HG02678 (cell line): ENCODE results near the gene ALG12.
A peak's percentile ranks its signal among the peaks of the same experiment; 100 is the strongest.
"Not testable (repeated sequence)": the region's sequence is repeated elsewhere in the genome, so short reads cannot be mapped to it uniquely, and the experiment has no call there.

Experiments used
- ATAC-seq: cut with Tn5 transposase; IDR thresholded peaks from one replicate; pipeline ENCODE4 v1.9.1; 2021; ENCODE audit warnings: mild to moderate bottlenecking, moderate library complexity; ENCODE audit not compliant: unreplicated experiment

Gene ALG12

DNA sequence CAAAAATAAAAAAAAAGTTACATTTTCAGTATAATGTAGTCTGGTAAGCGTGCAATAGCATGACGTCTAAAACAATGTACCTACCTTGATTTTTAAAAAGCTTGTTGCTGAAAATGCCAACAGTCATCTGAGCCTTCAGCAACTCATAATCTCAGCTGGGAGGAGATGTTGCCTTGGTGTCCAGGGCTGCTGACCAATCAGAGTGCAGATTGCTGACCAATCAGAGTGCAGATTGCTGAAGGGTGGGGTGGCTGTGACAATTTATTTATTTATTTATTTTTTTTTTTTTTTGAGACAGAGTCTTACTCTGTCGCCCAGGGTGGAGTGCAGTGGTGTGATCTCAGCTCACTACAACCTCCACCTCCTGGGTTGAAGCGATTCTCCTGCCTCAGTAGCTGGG, 46.8 kb downstream of the ALG12 start:
- ATAC-seq, result no peak

DNA sequence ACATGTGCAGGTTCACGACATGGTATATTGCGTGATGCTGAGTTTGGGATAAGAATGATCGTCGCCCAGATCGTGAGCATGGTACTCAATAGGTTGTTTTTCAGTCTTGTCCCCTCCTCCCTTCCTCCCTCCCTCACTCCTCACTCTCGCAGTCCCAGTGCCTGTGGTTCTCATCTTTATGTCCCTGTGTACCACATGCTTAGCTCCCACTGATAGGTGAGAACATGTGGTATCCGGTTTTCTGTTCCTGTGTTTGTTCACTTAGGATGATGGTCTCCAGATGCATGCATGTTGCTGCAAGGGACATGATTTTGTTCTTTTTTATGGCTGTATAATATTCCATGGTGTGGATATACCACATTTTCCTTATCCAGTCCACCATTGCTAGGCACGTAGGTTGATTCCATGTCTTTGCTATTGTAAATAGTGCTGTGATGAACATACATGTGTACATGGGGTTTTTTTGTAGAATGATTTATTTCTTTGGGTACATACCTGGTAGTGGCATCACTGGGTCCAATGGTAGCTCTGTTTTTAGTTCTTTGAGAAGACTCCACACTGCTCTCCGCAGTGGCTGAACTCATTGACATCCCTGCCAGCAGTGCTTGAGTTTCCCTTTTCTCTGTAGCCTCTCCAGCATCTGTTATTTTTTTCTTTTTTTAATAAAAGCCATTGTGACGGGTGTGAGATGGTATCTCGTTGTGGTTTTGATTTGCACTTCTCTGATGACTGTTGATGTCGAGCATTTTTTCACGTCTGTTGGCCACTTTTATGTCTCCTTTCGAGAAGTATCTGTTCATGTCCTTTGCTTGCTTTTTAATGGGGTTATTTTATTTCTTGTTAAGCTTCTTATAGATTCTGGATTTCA, 48.2 kb downstream of the ALG12 start:
- ATAC-seq, result no peak

DNA sequence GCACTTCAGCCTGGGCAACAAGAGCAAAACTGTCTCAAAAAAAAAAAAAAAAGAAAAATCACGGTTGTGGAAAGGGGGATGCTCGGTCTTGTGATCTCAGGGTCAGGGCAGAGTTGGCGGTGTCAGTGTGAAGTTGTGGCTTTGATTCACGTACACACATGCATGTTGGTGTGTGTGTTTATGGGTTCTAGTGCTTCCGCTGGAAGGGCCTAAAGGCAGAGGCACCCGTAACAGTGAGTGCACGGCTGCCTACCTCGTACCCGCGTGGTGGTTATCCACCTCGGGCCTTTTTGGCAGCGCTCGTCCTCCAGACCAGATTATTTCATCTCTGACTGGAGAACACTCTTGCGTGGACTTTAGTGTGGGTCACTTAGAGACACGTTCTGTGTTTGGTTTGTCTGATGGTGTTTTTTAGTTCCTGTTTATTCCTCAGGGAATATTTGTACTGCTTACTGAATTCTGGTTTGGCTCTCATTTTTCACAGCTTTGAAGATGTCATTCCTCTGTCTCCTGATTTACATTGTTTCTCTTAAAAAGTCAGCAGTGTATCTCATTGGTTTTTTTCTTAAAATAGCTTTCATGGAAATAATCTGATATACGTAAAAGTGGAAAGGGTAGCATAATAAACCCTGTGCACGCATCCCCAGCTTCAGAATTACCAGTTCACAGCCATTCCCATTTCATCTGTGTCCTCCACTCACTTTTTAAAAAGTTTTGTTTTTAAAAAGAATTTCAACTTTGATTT, 49.0 kb downstream of the ALG12 start:
- no peak for ATAC-seq

DNA sequence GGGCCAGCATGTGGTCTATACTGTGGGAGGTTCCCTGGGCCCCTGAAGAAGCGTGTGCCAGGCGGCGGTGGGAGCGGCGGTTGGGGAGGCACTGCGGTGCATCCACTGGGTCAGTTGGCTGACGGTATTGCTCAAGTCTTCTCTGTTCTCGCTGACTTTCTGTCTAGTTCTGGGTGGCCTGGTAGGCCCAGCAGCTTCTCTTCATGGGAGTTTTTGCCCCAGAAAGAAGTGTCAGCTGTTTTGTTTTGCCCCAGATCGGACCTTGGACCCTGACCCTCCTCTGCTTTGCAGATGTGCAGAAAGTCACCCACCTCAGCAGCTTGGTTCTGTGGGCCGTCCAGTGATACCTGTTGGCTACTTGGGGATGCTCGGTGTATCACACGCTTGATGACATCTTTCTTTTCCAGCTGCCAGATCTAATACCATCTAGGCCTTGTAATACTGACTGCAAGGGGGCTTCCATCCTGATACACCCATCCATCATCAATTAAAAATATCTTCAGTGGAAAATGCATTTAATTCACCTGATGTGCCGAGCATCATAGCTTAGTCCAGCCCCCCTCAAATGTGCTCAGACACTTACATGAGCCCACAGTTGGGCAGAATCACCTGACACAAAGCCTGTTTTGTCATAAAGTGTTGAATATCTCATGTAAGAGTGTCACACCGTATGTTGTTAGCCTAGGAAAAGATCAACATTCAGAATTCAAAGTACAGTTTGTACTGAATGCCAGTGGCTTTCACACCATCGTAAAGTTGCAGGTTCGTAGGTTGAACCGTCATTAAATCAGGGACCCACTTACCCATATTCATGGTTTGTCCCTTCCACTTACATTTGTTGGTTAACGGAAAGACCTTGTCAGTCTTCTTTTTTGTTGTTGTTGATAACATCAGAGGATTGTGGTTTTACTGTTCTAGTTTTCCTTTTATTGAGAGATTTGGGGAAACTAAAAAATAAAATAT, 50.7 kb downstream of the ALG12 start:
- no peak for ATAC-seq

DNA sequence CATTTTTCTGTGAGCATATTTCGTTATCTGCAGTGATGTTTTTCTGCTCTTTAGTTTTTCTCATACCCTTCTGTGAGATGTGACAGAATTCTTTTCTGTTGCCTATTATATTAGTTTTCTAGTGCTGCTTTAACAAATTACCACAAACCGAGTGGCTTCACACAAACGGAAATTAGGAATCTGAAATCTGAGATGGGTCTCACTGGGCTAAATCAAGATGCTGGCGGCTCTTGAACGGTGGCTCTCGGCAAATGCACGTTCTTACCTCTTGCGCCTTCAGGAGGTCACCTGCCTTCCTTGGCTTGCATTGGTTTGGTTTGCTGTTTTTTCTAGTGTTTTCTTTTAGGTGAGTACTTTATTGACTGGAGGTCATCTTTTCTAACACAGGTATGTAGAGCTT, 51.6 kb downstream of the ALG12 start:
- ATAC-seq, result no peak

DNA sequence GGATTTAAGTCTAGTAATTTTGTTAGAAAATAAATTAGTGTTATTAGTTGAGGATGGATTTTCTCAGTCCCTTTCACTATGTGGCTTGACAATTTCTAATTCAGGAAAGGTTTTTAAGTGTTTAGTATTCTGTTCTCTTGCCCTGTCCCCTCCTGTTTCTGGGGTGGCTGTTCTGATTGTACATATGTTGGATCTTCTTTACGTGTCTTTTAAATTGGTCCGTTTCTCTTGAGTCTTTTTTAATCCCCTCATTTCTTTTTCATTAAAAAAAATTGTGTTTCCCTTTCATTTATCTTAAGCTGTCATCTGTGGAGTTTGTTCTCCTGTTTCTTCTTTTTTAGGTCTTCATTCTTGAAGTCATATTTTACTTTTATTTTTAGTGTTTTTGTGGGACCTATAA, 52.1 kb downstream of the ALG12 start:
- no peak for ATAC-seq

DNA sequence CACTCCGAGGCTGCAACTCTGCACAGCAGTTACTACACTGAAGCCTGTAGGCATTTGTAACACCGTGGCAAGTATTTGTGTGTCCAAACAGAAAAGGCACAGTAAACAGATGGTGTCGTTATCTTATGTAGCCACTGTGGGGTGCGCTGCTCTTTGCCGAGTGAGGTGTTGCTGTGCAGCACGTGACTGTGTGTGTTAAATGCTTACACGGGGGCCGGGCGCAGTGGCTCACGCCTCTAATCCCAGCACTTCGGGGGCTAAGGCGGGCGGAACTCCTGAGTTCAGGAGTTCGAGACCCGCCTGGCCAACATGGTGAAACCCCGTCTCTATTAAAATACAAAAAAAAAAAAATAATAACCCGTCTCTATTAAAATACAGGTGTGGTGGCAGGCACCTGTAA, 53.1 kb downstream of the ALG12 start:
- ATAC-seq, result no peak

DNA sequence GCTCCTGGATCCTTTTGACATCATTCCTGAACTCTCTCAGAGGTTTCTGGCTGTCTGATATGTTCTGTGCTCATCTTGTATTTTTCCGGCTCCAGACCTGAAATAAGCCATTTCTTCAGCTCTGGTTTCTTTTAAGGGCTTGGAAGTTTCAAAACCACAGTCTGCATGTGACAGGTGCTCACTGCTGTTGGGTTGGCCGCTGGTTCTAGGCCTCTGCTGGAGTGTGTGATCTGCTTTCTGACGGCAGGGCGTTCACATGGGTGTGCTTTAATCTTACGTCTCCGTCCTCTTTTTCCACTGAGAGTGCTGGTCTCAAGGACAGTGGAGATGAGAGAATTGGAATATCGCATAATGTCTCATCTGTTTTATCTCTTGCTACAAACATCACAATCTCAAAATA, 54.3 kb downstream of the ALG12 start:
- ATAC-seq, result no peak

DNA sequence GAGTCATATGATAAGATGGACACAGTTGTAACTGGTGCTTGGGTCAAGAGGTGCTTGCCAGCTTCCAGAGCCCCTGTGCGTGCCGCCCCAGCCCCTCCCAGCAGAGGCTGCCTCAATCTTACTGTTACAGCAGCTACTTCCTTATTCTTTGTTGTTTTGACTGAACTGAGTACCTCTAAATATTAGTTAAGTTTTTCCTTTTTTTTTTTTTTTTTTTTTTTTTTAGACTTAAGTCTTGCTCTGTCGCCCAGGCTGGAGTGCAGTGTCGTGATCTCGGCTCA, 55.8 kb downstream of the ALG12 start:
- ATAC-seq, result no peak

DNA sequence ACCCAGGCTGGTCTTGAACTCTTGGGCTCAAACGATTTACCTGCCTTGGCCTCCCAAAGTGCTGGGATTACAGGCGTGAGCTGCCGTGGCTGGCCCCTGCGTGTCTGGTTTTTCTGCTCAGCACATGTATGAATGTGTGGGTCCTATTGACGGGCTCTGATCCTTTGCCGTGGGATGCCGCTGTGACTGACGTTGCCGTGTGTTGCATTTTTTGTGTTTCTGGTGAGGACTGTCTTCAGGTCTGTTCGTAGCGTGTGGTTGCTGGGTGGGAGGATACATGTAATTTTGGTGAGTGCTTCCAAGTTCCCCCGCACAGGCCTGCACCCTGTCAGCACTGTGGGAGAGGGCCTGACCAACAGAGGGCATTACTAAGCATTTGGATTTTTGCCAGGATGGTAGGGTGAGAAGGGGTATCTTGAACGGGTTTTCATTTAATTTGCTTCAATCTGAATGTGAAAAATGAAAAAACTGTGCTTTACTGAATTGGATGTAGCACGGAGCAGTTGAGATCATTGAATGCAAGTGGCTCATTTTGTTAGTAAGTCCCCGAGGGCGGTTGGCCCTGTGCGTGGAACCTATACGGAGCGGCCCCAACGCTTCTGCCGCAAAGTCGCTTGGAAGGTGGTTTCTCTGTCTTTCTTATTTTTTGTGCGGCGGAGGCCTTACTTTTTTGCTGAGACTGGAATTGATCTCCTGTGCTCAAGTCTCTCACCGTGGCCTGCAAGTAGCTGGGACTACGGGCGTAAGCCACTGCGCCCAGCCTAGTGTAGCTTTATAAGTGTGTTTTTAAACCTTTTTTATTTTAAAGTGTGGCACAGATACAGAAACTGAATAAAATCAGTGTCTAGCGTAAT, 56.4 kb downstream of the ALG12 start:
- no peak for ATAC-seq

DNA sequence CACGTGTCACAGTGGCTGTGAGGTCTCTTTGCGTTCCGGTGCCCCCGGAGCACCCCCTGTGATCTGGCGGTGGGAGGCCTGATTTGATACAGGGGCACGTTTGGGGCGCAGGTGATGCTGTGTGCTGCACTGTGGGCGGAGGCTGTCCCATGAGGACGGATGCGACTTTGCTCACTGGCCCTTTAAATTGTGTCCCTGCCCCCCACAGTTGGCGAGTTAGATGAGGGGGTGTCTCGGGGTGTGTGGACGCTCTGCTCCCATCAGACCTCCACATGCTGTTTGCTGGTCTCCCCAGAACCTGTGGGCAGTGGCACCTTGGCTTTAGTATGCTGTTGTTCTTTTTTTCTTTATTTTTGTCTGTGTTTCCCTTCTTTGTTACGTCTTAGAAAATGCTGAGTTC, 59.4 kb downstream of the ALG12 start:
- no peak for ATAC-seq

DNA sequence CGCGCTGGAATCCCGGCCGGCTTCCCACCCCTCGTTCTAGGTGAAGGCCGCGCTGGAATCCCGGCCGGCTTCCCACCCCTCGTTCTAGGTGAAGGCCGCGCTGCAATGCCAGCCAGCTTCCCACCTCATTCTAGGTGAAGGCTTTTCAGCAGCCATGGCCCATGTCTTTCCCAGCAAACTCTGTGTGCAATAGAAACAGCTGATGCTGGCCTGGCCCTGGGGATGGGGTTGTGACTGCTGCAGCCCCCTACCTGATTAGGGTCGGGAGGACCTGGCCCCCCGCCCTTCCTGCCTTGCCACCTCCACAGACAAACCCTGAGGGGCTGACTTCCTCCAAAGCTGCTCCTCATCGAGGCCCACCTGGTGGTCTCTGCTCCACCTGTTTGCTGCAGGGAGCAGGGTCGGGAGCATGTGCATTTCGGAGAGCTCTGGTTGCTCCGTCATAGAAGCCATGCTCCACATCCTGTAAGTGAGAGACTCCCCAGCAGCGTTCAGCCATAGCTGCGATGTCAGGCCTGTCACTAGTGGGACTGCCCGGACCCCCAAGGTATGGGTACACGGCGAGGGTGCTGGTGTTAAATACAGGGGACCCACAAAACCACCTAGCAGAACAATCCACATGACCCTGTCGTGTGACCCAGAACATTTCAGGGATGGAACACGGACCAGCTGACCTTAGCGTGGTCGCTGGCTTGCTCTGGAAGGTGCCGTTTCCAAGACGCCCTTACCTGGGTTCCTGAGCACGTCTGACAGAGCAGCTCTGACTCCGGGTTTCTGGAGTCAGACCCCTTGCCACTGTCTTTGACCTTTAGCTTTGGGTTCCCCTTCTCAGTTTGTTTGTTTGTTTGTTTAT, 61.2 kb downstream of the ALG12 start:
- ATAC-seq, result no peak

DNA sequence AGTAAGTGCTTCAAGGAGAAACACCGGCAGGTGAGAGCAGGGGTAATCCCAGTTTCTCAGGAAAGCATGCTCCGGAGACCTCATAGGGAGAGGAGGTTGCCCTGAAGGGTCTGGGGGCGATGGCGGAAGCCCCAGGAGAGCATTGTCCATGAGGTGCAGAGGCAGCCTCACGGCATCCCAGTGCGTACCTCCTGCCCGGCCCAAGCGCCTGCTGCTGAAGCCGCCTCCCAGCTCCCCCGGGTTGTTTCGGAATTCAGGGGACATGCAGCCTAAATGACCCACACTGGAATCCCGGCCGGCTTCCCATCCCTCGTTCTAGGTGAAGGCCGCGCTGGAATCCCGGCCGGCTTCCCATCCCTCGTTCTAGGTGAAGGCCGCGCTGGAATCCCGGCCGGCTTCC, 61.9 kb downstream of the ALG12 start:
- no peak for ATAC-seq

DNA sequence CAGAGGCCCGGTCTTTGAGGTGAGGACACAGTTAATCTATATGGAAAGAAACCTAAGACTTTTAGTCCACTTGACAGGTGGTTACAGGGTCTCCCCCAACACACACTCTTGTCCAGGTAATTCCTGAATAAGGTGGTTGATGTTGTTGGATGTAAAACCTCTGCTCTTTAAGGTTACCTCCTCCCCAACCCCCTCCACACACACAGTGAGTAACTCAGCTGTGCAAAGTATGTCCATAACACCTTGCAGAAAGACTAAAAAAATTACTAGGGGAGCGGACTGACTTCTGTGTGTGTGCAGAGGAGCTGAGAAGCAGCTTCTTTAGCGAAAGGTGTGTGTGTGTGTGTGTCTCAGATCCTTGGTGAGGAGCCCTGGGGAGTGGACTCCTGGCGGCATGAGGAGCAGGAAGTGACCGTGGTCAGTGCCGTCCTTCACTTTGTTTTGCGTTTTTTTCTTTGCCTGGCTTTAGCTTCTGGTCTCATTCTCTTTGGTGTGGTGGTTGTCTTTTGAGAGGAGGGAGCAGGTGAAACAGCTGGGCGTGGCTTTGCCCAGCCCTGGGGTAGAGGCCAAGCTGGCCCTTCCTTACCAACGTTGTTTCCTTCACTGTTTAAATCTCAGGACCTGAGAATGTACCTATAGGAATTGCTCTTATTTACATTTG, 62.9 kb downstream of the ALG12 start:
- ATAC-seq, result no peak

DNA sequence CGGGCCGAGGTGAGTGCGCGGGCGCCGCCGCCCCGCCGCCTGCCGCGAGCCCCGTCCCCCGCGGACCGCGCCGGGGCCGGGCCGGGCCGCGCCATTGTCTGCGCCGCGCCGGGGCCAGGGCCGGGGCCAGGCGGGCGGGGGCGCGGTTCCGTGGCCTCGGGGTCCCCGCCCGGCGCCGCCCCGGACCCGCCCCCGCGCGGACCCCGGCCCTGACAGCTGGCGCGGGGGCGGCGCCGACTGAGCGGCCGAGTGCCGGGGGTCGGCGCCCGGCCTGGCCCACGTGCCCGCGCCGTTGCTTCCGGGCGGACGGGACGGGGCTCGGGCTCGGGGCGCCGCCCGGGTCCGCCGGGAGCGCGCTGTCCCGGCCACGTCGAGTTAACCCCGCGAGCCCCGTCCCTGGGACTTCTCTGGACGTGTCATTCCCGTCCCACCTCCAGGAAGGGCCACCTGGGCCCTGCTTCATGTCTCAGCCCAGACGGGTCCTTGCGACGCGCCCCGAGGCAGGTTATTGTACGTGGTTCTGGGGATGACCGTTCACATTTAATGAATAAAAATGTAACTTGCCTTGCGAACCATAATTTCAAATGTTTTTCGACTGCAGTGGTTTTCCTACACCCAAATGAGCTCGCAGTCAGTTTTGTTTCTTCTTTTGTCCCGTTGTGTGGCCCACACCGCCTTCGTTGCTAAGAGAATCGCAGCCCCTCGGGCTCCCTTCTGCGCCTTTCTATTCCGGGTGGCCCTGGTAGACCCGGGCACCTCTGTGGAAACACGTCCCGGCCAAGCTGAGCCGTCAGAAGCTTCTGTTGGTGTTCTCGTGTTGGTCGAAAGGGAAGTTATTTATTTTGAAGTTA, 64.0 kb downstream of the ALG12 start:
- peak; percentile 35 for ATAC-seq

DNA sequence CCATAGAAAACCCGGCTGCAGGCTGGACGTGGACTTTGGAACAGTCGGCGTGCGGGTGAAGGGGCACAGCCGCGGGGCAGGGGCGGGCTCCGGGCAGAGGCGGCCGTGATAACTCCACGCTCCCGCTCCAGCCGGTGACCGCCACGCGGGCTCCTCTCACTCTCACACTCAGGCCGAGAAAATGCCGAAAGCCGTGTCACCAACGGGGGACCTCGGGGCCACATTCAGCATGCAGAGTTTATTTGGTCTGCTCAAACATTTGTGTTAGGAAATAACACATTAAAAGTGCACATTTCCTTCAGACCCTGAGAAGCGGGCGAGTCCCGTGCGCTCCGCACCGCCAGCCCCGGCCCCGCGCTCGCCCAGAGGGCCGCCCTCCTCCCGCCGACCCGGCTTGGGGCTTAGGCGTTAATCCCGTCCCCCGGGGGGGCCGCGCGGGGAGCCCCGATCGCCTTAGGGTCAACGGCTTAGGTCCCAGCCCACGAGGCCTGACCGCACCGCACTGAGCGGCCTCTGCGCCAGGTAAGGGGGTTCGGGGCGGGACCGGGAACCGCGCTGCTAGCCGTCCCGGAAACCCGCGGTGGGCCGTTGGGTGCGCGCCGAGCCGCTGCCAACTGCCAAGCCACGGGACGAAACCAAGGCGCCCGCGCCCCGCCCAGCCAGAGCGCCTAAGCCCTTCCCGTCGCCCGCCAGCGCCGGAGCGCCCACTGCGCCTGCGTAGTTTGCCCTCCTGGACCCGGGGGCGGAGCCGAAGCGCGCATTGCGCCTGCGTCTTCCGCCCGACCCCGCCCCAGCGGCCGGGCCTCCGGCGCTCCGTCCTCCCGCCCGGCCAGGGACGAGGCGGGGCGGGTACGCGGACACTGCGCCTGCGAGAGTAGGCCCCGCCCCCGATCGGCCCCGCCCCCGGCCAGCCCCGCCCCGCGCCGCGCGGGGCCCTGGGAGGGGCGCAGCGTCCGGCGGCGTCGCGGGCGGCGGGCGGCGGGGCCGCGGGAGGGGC, 65.0 kb downstream of the ALG12 start, which contains the start of gene ZBED4:
TSS of gene ZBED4 (plus strand) at position 947 of the 997 bp plus-strand sequence. CDS start 29,819 bp downstream, outside the sequence.
- peak; percentile 78 for ATAC-seq

DNA sequence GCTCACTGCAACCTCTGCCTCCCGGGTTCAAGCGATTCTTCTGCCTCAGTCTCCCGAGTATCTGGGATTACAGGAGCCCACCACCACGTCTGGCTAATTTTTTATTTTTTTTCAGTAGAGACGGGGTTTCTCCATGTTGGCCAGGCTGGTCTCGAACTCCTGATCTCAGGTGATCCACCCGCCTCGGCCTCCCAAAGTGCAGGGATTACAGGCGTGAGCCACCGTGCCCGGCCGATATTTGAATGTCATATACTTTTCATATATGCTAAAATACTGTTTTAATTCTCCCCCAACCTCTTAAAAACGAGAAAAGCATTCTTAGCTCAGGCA, 65.7 kb downstream of the ALG12 start:
- not testable (repeated sequence) for ATAC-seq
